Nephron progenitor cell (in vitro differentiated cells): ENCODE data around the gene GDF10.

ENCODE experiments used
- DNase-seq: peaks from one replicate; pipeline ENCODE4 v3.0.0; 2021
- H3K27ac Mint-ChIP-seq: 2 replicates; pipeline ENCODE4 v1.8.0; 2021; ENCODE audit warnings: mild to moderate bottlenecking, moderate library complexity, mixed read lengths
- H3K27me3 Mint-ChIP-seq: 2 replicates; pipeline ENCODE4 v1.8.0; 2021; ENCODE audit warnings: mild to moderate bottlenecking, low read depth, mixed read lengths; ENCODE audit not compliant: poor library complexity
- H3K36me3 Mint-ChIP-seq: 2 replicates; pipeline ENCODE4 v1.8.0; 2021; ENCODE audit warnings: low read depth, mixed read lengths
- H3K4me1 Mint-ChIP-seq: 2 replicates; pipeline ENCODE4 v1.8.0; 2021; ENCODE audit warnings: mixed read lengths
- H3K4me3 Mint-ChIP-seq: 2 replicates; pipeline ENCODE4 v1.8.0; 2021; ENCODE audit warnings: mild to moderate bottlenecking, moderate library complexity, mixed read lengths
- H3K9me3 Mint-ChIP-seq: 2 replicates; pipeline ENCODE4 v1.8.0; 2021; ENCODE audit warnings: mild to moderate bottlenecking, moderate library complexity, mixed read lengths
- TF ChIP-seq, protein P1 (sequence below): fragments of 200-600 bp; sonication (generic); IDR thresholded peaks from 2 replicates; pipeline ENCODE4 v1.5.0; 2021; ENCODE audit warnings: antibody characterized with exemption

GDF10 gene

DNA sequence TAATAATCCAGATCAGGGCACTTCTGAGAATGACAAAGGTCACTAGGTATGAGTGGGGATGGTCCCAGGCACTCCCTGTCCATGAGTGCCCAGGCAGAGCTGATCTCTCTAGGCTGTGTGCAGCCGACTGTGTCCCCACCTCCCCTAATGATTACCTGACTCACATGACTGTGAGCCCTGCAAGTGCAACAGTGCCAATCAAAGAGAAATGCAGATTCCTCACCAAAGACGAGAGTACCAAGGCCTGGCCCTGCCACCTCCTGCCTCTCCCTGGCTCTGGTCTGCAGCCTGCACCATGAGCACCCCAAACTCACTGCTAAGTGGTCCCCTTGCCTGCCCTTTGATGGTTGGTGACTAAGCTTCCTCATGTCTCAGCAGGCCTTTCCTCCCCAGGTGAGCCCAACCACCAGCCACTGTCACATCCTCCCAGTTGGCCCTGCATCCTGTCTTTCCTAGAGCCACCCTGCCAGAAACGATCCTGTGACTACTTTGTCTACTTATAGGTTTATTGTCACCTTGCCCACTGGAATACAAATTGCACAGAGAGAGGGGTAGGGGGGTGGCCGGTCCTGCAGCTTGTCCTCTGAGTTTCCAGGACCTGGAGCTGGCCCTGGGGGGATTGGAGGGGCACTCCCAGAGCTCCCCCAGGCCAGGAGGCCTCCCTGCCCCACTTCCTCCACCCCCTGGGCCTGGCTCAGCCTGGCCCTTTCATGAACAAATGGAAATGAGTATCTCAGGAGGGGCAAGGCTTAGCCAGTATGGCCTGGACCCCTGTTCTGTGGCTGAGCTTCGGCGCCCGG, 22.4 kb upstream of the GDF10 start:
- peaks cover 18% of the 10 kb centered on the region for H3K27me3 Mint-ChIP-seq
- TF ChIP-seq, protein P1, sequence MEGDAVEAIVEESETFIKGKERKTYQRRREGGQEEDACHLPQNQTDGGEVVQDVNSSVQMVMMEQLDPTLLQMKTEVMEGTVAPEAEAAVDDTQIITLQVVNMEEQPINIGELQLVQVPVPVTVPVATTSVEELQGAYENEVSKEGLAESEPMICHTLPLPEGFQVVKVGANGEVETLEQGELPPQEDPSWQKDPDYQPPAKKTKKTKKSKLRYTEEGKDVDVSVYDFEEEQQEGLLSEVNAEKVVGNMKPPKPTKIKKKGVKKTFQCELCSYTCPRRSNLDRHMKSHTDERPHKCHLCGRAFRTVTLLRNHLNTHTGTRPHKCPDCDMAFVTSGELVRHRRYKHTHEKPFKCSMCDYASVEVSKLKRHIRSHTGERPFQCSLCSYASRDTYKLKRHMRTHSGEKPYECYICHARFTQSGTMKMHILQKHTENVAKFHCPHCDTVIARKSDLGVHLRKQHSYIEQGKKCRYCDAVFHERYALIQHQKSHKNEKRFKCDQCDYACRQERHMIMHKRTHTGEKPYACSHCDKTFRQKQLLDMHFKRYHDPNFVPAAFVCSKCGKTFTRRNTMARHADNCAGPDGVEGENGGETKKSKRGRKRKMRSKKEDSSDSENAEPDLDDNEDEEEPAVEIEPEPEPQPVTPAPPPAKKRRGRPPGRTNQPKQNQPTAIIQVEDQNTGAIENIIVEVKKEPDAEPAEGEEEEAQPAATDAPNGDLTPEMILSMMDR: no peak
- no peak for DNase-seq
- H3K27ac Mint-ChIP-seq: peak overlapping the region; percentile 39
- H3K9me3 Mint-ChIP-seq: peaks cover 17% of the 10 kb centered on the region
- peaks cover 28% of the 10 kb centered on the region for H3K4me1 Mint-ChIP-seq
- H3K36me3 Mint-ChIP-seq: peaks cover 6% of the 10 kb centered on the region
- no peak overlapping the region for H3K4me3 Mint-ChIP-seq

DNA sequence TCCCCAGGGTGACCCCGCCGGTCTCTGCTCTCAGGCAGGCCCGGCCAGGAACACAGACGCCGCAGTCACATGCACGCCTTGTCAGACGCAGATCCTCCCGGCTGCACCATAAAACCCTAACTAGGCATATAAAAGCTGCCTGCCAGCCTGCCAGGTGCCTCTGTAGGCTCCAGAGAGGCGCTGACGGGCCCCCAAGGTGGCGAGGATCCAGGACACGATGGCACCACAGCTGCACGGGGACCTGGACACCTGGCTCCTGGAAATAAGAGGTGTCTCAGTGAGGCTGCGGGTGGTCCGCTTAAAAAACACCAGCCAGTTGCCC, 21.9 kb upstream of the GDF10 start:
- no peak overlapping the region for H3K4me3 Mint-ChIP-seq
- H3K9me3 Mint-ChIP-seq: peaks cover 11% of the 10 kb centered on the region
- peaks cover 6% of the 10 kb centered on the region for H3K36me3 Mint-ChIP-seq
- H3K4me1 Mint-ChIP-seq: peaks cover 28% of the 10 kb centered on the region
- TF ChIP-seq, protein P1: no peak
- H3K27ac Mint-ChIP-seq: no peak overlapping the region
- peaks cover 21% of the 10 kb centered on the region for H3K27me3 Mint-ChIP-seq
- DNase-seq: no peak

DNA sequence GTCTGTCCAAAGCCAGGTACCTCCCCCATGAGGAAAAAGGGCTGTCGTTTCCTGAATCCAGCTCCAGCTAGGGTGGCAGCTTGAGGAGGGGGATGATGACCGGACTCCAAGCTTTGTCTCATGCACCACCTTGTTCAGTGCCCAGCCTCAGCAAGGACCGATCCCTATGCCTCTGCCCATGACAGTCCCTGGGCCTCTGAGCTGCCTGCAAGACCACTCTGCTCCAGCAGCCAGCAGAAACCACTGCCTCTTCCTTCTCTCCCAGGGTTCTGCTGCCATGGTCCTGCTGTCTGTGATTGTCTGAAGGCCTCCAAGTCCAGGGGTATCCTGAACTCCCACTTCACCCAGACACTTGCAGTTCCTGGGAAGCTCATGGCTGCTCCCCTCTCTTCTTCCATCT, 21.3 kb upstream of the GDF10 start:
- Mint-ChIP-seq H3K4me1 (peaks cover 28% of the 10 kb centered on the region), H3K27me3 (peaks cover 18% of the 10 kb centered on the region), H3K4me3 (no peak overlapping the region), H3K27ac (peak overlapping the region; percentile 51), H3K9me3 (peaks cover 5% of the 10 kb centered on the region), H3K36me3 (peaks cover 2% of the 10 kb centered on the region)
- no peak for DNase-seq
- TF ChIP-seq, protein P1: no peak

DNA sequence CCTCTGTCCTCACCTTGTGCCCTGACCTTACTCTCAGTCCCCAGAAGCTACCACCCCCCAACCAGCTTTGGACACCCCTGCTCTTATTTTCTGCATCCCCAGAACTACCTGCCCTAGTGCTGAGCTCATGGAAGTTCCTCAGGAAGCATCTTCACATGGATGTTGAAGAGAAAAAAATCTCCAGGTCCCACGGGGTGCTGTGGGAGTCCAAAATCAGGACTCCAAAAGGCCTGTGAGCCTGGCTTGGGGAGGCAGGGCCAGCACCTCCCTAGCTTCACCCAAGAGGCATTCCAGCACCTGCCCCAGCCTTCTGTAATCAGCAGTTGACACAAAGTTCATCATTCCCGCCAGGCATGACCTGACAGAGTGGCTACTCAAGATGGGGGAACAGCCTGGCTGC, 20.7 kb upstream of the GDF10 start:
- TF ChIP-seq, protein P1: no peak
- Mint-ChIP-seq H3K9me3 (no peaks in the 10 kb centered on the region), H3K27me3 (peaks cover 18% of the 10 kb centered on the region), H3K4me3 (no peak overlapping the region), H3K4me1 (peaks cover 28% of the 10 kb centered on the region), H3K36me3 (no peaks in the 10 kb centered on the region), H3K27ac (no peak overlapping the region)
- DNase-seq: no peak

DNA sequence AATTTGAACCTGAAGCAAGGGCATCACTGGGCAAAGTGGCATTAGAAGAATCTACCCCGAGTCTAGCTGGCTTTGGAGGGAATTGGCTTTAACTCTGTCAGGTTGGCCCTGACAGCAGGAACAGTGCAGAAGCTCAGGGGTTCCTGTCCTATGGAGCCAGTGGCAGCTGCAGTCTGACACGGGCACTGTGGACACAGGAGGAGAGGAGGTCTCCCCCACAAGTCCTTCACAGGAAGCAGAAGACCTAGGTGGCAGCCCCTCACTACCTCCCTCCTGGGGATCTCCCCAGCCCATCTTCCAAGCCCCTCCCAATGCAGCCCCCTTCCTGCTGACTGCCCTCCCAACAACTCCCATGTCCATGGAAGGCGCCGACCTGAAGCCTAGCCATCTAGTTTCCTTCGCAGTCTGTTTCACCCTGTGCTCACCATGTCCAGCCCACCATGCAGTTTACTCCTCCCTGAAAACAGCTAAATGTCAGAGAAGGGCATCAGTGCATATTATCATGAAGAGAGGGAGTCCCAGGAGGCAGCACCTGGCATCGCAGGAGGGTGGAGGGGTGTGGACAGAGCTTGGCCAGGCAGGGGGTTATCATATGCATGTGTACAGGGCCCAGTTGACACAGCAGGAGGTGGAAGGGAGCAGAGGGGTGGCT, 17.9 kb upstream of the GDF10 start:
- Mint-ChIP-seq H3K4me1 (peaks cover 31% of the 10 kb centered on the region), H3K4me3 (no peak overlapping the region), H3K36me3 (no peaks in the 10 kb centered on the region), H3K27ac (no peak overlapping the region), H3K9me3 (no peaks in the 10 kb centered on the region), H3K27me3 (peaks cover 33% of the 10 kb centered on the region)
- no peak for DNase-seq
- TF ChIP-seq, protein P1: no peak

DNA sequence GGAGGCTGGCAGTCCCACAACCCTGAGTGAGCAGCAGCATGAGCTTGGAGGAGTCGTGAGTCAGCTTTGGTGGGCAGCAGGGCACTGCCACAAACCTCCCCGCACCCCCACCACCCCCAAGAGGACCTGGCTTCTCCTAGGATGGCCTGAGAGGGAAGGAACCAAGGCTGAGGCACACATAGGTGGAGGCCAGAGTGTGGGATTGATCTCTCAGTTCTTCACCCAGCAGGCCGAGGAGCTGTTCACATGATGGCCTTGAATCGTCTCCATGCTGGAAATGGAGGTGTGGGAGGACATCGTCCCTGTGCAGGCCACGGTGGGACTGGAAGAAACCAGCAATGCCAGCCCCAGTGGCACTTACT, 17.4 kb upstream of the GDF10 start:
- no peak for DNase-seq
- H3K9me3 Mint-ChIP-seq: no peaks in the 10 kb centered on the region
- no peak overlapping the region for H3K4me3 Mint-ChIP-seq
- H3K27ac Mint-ChIP-seq: no peak overlapping the region
- peaks cover 33% of the 10 kb centered on the region for H3K27me3 Mint-ChIP-seq
- peaks cover 26% of the 10 kb centered on the region for H3K4me1 Mint-ChIP-seq
- no peaks in the 10 kb centered on the region for H3K36me3 Mint-ChIP-seq
- TF ChIP-seq, protein P1: no peak
